Testis (tissue), 2 donors: Measurements from ENCODE around the gene SLC6A14.

Experiments used
- CTCF ChIP-seq, 3 experiments: fragments of 450-650 bp in 2 of 3; fragments of 200-600 bp in 1 of 3; sonication (generic) in 1 of 3; IDR thresholded peaks; one replicate each; pipeline ENCODE4 v1.5.1; 2016 to 2019; ENCODE audit warnings: antibody characterized with exemption in 3 of 3, mild to moderate bottlenecking in 2 of 3, moderate library complexity in 1 of 3
- POLR2A ChIP-seq: fragments of 450-650 bp; IDR thresholded peaks from one replicate; pipeline ENCODE4 v1.6.1; 2017; ENCODE audit warnings: antibody characterized with exemption, mild to moderate bottlenecking, moderate library complexity

GRCh38 chrX:116399681-116400080, 36.7 kb upstream of the SLC6A14 start:
- TF ChIP-seq CTCF (IDR thresholded peaks at IDR 0.05): no peak
- no peak for TF ChIP-seq POLR2A
